ENCODE data around the gene CHCHD3.

- TF ChIP-seq CTCF (IDR thresholded peaks at IDR 0.05) (no peak), POLR2A (IDR thresholded peaks at IDR 0.05) (no peak)
These were observed 331.2 kb downstream of the CHCHD3 start for GRCh38 chr7:132750530-132751217.

Measured in right lobe of liver (tissue), 4 donors.